IPS-18a (cell line): ENCODE data around the gene MMP15.
"Not testable (repeated sequence)": the region's sequence is repeated elsewhere in the genome, so short reads cannot be mapped to it uniquely, and the experiment has no call there.

Experiments used
- H3K27ac ChIP-seq: one replicate; pipeline ENCODE4 v1.5.1; 2013; ENCODE audit warnings: low read length
- H3K27me3 ChIP-seq: one replicate; pipeline ENCODE4 v1.6.1; 2013; ENCODE audit warnings: mild to moderate bottlenecking, low read length; ENCODE audit not compliant: control insufficient read depth, insufficient read depth
- H3K36me3 ChIP-seq: one replicate; pipeline ENCODE4 v1.6.1; 2013; ENCODE audit warnings: low read depth, low read length; ENCODE audit not compliant: control insufficient read depth
- H3K4me1 ChIP-seq: one replicate; pipeline ENCODE4 v1.6.1; 2013; ENCODE audit warnings: low read depth, low read length; ENCODE audit not compliant: control insufficient read depth
- H3K4me3 ChIP-seq: one replicate; pipeline ENCODE4 v1.5.1; 2013; ENCODE audit warnings: low read length
- H3K9ac ChIP-seq: one replicate; pipeline ENCODE4 v1.6.1; 2013; ENCODE audit warnings: mild to moderate bottlenecking, low read length, moderate library complexity
- H3K9me3 ChIP-seq: one replicate; pipeline ENCODE4 v1.6.1; 2013; ENCODE audit warnings: low read depth, low read length; ENCODE audit not compliant: control insufficient read depth

Gene MMP15

GRCh38 chr16:58025351-58026138 is at the start of gene MMP15:
TSS of gene MMP15 (plus strand) at chr16:58025754. CDS start at chr16:58026351, 597 bp downstream.
- Histone ChIP-seq H3K9ac (peak within 1 kb of the TSS; percentile 67), H3K4me1 (peaks cover 25% of the 10 kb centered on the region), H3K9me3 (no peaks in the 10 kb centered on the region), H3K27ac (no peak within 1 kb of the TSS), H3K36me3 (no peaks in the 10 kb centered on the region), H3K4me3 (peak within 1 kb of the TSS; percentile 85), H3K27me3 (peaks cover 21% of the 10 kb centered on the region)

- no peak overlapping the region for H3K9ac ChIP-seq
- no peaks in the 10 kb centered on the region for H3K4me1 ChIP-seq
- H3K9me3 ChIP-seq: no peaks in the 10 kb centered on the region
- no peaks in the 10 kb centered on the region for H3K27me3 ChIP-seq
- no peak overlapping the region for H3K4me3 ChIP-seq
- H3K36me3 ChIP-seq: no peaks in the 10 kb centered on the region
- H3K27ac ChIP-seq: no peak overlapping the region
These were observed 49.2 kb upstream of the MMP15 start for GRCh38 chr16:57976331-57976796.

GRCh38 chr16:57977418-57978069 is 48.0 kb upstream of the MMP15 start:
- Histone ChIP-seq H3K4me3 (no peak overlapping the region), H3K27ac (no peak overlapping the region), H3K9ac (no peak overlapping the region), H3K36me3 (no peaks in the 10 kb centered on the region), H3K9me3 (no peaks in the 10 kb centered on the region), H3K27me3 (no peaks in the 10 kb centered on the region), H3K4me1 (no peaks in the 10 kb centered on the region)

GRCh38 chr16:57978070-57978465 is 47.5 kb upstream of the MMP15 start:
- not testable (repeated sequence) for H3K9me3 ChIP-seq, H3K27me3 ChIP-seq, H3K4me3 ChIP-seq, H3K27ac ChIP-seq, H3K9ac ChIP-seq, H3K36me3 ChIP-seq, H3K4me1 ChIP-seq

- no peaks in the 10 kb centered on the region for H3K36me3 ChIP-seq
- no peak overlapping the region for H3K4me3 ChIP-seq
- H3K27ac ChIP-seq: no peak overlapping the region
- peaks cover 6% of the 10 kb centered on the region for H3K27me3 ChIP-seq
- no peaks in the 10 kb centered on the region for H3K4me1 ChIP-seq
- no peaks in the 10 kb centered on the region for H3K9me3 ChIP-seq
- no peak overlapping the region for H3K9ac ChIP-seq
These were observed 46.5 kb upstream of the MMP15 start for GRCh38 chr16:57979006-57979585.

GRCh38 chr16:57981636-57982035 is 43.9 kb upstream of the MMP15 start:
- no peaks in the 10 kb centered on the region for H3K36me3 ChIP-seq
- H3K27me3 ChIP-seq: peaks cover 29% of the 10 kb centered on the region
- H3K9ac ChIP-seq: no peak overlapping the region
- H3K4me3 ChIP-seq: no peak overlapping the region
- H3K4me1 ChIP-seq: no peaks in the 10 kb centered on the region
- H3K27ac ChIP-seq: no peak overlapping the region
- no peaks in the 10 kb centered on the region for H3K9me3 ChIP-seq

- no peaks in the 10 kb centered on the region for H3K36me3 ChIP-seq
- peaks cover 37% of the 10 kb centered on the region for H3K27me3 ChIP-seq
These were observed 43.2 kb upstream of the MMP15 start for GRCh38 chr16:57982385-57982784.

GRCh38 chr16:57984443-57985203 is 40.9 kb upstream of the MMP15 start:
- no peaks in the 10 kb centered on the region for H3K4me1 ChIP-seq
- H3K27ac ChIP-seq: no peak overlapping the region
- no peak overlapping the region for H3K9ac ChIP-seq
- no peaks in the 10 kb centered on the region for H3K9me3 ChIP-seq
- H3K4me3 ChIP-seq: peak overlapping the region; percentile 68
- no peaks in the 10 kb centered on the region for H3K36me3 ChIP-seq
- H3K27me3 ChIP-seq: peaks cover 42% of the 10 kb centered on the region

More at GRCh38 chr16:57982385-57982784, 43.2 kb upstream of the MMP15 start:
- Histone ChIP-seq H3K9ac (no peak overlapping the region), H3K4me3 (no peak overlapping the region), H3K27ac (no peak overlapping the region), H3K9me3 (no peaks in the 10 kb centered on the region), H3K4me1 (no peaks in the 10 kb centered on the region)

- Histone ChIP-seq H3K27me3 (peaks cover 42% of the 10 kb centered on the region), H3K4me3 (peak overlapping the region; percentile 68), H3K36me3 (no peaks in the 10 kb centered on the region), H3K9ac (no peak overlapping the region), H3K9me3 (no peaks in the 10 kb centered on the region), H3K27ac (no peak overlapping the region), H3K4me1 (no peaks in the 10 kb centered on the region)
These were observed 40.1 kb upstream of the MMP15 start for GRCh38 chr16:57985204-57986181.

GRCh38 chr16:57986196-57986595 is 39.4 kb upstream of the MMP15 start:
- H3K9me3 ChIP-seq: no peaks in the 10 kb centered on the region
- no peak overlapping the region for H3K27ac ChIP-seq
- peak overlapping the region; percentile 68 for H3K4me3 ChIP-seq
- no peak overlapping the region for H3K9ac ChIP-seq
- no peaks in the 10 kb centered on the region for H3K4me1 ChIP-seq
- peaks cover 42% of the 10 kb centered on the region for H3K27me3 ChIP-seq
- no peaks in the 10 kb centered on the region for H3K36me3 ChIP-seq
